Upper lobe of left lung (tissue), 4 donors: ENCODE measurements around the gene CCNB3.
"Not testable (repeated sequence)": the region's sequence is repeated elsewhere in the genome, so short reads cannot be mapped to it uniquely, and the experiment has no call there.

ENCODE experiments used
- CTCF ChIP-seq, 6 experiments: fragments of 450-650 bp in 4 of 6; fragments of 200-600 bp in 2 of 6; sonication (generic) in 2 of 6; IDR thresholded peaks; one replicate each; pipeline ENCODE4 v1.5.1; 2016 to 2019; ENCODE audit warnings: antibody characterized with exemption in 6 of 6
- POLR2A ChIP-seq, 4 donors: fragments of 450-650 bp; IDR thresholded peaks; one replicate each; pipeline ENCODE4 v1.5.1; 2016 to 2017; ENCODE audit warnings: antibody characterized with exemption in 4 of 4, mild to moderate bottlenecking in 2 of 4
- POLR2AphosphoS5 ChIP-seq, 2 donors: sonication (generic); formaldehyde crosslinking; IDR thresholded peaks; one replicate each; pipeline ENCODE4 v1.5.1; 2017; ENCODE audit warnings: antibody characterized with exemption in 2 of 2

- TF ChIP-seq CTCF, POLR2A, POLR2AphosphoS5 (IDR thresholded peaks at IDR 0.05): not testable (repeated sequence)
Measured at GRCh38 chrX:50332668-50333067, 128.1 kb downstream of the CCNB3 start.
